ENCODE data around the gene CDH7.

DNA sequence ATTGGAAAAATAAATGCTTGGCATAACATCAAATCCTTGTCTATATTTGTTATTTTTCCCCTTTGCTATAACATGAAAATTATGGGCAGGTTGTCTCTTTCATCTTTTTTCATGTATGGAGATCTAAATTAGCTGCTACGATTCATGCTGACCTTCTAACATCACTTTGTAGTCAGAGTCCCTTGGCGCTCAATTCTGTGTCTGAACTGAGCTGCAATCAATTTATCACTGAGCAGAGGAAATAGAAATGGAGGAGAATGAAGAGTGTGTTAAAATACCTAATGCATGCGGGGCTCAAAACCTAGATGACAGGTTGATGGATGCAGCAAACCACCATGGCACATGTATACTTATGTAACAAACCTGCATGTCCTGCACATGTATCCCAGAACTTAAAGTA lies 168.9 kb downstream of the CDH7 start:
- TF ChIP-seq, protein P1, sequence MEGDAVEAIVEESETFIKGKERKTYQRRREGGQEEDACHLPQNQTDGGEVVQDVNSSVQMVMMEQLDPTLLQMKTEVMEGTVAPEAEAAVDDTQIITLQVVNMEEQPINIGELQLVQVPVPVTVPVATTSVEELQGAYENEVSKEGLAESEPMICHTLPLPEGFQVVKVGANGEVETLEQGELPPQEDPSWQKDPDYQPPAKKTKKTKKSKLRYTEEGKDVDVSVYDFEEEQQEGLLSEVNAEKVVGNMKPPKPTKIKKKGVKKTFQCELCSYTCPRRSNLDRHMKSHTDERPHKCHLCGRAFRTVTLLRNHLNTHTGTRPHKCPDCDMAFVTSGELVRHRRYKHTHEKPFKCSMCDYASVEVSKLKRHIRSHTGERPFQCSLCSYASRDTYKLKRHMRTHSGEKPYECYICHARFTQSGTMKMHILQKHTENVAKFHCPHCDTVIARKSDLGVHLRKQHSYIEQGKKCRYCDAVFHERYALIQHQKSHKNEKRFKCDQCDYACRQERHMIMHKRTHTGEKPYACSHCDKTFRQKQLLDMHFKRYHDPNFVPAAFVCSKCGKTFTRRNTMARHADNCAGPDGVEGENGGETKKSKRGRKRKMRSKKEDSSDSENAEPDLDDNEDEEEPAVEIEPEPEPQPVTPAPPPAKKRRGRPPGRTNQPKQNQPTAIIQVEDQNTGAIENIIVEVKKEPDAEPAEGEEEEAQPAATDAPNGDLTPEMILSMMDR (IDR thresholded peaks at IDR 0.05), result no peak
- no peak for TF ChIP-seq POLR2A (IDR thresholded peaks at IDR 0.05)
- TF ChIP-seq EP300 (IDR thresholded peaks at IDR 0.05), result no peak

Data from gastroesophageal sphincter (tissue), 3 donors.